HuH-7 (cell line): ENCODE results near the gene EDIL3.

Source experiments
- DNase-seq: peaks from one replicate; pipeline ENCODE4 v3.0.0; 2011; ENCODE audit warnings: low spot score

The EDIL3 gene, protein sequence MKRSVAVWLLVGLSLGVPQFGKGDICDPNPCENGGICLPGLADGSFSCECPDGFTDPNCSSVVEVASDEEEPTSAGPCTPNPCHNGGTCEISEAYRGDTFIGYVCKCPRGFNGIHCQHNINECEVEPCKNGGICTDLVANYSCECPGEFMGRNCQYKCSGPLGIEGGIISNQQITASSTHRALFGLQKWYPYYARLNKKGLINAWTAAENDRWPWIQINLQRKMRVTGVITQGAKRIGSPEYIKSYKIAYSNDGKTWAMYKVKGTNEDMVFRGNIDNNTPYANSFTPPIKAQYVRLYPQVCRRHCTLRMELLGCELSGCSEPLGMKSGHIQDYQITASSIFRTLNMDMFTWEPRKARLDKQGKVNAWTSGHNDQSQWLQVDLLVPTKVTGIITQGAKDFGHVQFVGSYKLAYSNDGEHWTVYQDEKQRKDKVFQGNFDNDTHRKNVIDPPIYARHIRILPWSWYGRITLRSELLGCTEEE

DNA sequence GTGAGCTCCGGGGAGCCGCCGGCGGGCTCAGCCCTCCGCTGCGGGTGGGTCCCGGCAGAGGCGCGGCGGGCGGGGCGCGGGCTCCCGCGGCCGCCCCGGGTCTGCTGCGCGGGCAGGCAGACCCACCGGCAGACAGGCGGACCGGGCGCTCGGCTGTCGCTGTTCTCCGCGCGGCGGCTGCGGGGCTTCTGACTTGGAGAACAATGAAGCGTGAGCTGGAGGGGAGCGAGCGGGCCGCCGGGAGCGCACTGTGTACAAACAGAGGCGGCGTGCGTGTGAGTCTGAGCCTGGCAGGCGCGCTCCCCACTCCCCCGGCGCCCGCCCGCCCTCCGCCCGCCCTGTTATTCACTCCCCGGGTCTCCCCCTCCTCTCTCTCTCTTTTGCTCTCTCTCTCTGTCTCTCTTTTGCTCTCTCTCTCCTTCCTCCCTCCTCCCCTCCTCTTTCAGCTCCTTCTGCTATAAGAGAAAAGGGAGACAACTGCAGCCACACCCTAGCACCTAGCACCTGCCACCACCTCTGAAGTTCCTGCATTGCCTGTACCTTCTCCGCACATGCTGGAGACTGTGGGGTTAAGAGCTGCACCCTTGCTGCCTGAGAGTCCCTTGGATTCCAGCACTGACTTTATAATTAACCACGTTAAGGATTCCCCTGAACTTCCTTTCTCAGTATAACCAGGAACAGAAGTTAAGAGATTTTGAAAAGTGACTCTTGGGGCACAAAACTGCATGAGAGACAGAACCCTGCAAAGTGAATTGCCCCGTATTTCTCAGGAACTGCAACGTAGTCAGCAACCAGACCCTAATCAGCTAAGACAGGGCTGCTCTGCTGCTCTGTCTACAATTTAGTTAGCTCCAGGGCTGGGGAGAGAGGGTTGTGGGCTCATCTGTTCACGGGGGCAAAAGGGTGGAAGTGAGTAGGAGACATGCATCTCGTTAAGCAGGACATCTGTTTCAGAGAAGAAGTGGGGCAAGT, at the start of gene EDIL3:
EDIL3 (minus strand) TSS at position 277 of the 972 bp plus-strand sequence. CDS start 506 bp downstream, outside the sequence.
- DNase-seq: peak; percentile 18

DNA sequence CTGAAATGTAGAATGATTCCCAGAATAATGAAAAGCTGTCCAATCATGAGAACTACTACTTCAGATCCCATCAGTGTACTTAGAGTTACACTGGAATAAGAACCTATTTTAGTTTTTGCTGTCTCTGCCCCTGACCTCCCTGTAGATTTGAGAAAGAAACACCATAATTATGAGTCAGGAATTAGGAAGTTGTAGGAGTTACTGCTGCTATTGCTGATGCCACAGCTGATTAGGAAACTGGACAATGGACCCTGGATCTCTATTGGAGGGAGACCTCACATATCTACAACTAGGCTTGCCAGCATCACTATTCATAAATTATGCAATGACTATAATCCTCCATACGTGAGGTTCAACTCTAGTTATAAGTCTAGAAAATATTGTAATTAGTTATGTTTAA, 48.8 kb upstream of the EDIL3 start:
- no peak for DNase-seq

DNA sequence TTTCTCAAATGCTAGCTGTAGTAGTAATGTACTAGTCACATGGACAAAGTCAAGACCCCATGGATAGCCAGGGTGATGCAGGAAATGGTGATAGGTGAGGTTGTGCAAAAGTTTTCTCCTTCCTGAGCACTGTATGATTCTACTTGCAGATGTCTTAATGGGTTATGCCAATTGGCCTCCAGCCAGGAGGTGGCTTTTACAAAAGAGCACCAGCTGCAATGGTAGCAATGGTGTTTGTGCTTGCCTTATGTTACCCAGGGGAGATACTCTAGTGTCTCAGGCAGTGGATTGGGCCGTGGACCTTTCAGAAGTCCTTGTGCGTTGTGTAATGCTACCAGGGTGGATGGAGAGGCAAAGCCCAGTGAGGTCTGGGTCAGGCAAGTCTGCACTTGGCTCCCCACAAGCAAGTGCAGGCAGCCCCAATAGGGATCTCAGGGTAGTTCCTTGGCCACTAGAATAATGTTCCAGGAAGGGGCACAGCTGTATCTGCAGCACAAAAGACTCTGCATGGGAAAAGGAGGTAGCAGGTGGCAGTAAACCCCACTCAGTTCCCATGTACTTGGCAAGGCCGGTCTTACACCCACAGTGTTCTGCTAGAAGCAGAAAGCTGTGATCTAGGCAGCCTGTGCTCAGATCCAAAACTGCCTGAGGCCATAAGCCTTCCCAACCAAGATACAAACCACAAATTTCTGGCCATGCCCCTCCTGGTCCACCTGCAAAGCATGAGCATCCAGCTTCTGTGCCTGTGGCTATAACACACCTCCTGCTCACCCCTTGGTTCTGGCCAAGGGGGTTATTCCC, 46.4 kb upstream of the EDIL3 start:
- DNase-seq: no peak

DNA sequence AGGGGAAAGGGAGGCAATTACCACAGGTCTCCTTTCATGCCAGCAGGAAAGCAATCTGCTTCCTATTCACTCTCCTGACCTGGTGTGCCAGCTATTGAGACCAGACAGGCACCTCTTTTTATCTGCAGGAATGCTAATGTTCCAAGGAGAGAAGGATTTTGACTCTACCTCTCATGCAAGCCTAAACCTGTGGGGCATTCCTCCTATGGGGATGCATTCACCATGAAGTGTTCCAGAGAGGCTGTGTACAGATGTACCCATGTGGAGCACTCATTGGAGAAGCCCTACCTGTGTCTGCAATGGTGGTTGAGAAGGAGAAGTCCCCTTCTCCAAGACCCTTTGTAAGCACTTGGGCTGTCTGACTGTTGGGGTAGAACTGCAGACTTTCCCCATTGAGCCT, 45.4 kb upstream of the EDIL3 start:
- no peak for DNase-seq

DNA sequence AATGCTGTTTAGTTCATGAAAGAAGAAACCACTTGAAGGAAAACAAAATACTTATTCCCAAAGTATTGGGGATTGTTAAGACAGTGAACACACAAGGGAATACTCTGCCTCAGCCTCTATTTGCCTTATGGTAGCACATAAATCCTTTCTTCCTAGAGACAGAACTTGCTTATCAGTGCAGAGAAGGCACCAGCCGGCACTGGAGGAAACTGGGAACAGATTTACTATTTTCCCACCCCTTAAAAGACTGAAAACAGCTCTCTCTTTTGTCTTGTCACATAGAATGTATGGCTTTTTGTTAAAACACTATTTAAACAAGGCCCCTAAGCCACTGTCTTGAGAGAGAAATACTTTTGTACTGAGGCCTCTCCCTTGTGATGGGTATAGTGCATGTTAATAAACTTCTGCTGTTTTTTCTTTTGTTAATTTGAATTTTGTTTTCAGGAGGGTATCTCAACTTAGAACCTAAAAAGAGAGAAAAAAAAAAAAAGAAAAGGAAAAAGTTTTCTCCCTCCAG, 40.7 kb upstream of the EDIL3 start:
- DNase-seq: no peak

DNA sequence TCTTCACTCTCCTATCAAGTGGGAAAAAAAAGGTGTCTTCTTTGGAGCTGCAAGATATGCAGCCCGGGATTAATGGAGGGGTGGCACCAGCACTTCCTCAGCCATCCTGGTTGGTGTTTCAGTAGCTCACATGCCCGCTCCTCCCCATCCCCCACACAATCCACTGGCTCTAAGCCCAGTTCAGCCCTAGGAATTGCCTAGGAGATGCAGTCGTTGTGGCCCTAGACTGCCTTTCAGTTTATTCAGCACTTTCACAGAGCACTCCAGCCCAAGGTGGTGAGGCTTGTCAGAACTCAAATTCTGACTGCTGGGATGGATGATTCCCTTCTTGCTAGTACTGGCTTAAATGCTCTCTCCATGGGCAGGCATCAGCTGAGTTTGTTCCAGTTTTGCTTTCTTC, 35.1 kb upstream of the EDIL3 start:
- DNase-seq: no peak

DNA sequence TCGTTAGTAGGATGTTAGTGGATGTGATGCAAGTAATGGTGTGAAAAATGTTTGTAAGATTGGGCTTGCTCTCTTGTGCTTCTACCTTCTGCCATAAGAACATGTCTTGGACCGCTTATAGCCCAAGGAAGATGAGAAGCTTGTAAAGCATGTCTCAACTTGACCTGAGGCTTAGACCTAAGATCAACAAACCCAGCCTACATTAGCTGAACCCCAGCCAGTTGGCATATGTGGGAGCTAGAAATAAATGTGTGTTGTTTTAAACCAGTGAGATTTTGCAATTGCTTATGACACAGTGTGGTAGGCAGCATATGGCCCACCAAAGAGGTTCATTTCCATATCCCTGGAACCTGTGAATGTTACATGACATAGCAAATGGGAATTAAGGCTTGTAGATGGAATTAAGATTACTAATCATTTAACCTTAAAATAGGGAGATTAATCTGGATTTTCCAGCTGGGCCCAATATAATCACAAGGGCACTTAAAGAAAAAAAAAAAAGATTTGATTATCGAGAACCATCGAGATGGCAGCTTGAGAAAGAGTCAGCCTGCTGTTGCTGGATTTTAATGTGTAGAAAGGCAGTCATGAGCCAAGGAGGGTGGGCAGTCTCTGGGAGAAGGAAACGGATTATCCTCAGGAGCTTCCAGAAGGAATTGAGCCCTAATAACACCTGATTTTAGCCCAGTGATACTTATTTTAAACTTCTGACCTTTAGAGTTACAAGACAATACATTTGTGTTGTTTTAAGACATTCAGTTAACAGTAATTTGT, 27.3 kb upstream of the EDIL3 start:
- no peak for DNase-seq

DNA sequence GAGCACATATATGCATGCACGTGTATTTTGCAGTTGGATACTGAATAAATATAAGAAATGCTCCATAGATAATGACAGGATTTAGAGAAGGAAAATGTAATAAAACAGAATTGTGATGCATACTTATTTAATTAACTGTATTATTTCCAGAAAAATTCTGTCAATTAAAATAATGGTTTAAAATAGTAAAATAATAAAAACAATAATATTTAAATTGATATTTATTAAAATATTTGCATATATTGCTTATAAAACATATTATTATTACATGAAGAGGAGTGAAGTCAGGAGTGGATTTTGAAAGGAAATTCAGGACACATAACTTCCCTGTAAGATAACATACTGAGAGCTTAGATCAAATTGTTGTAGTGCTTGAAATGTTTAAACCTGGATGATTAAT, 21.4 kb upstream of the EDIL3 start:
- DNase-seq: no peak

DNA sequence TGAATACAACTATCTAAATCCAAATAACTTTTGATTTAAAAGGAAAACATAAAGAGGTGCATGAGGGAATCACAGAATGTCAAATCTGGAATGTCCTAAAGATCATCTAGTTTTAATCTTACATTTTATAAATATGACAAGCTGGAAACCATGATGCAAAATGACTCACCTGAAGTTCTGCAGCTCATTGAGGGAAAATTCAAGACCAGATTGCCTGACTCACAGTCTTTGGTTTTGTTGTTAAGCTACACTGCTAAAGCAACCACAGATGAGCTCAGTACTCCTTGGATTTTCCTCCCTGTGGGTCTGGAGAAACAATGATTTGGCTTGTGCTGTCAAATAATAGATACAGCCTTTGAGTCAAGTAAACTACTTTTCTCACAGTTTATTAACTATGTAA, 19.1 kb upstream of the EDIL3 start:
- no peak for DNase-seq

DNA sequence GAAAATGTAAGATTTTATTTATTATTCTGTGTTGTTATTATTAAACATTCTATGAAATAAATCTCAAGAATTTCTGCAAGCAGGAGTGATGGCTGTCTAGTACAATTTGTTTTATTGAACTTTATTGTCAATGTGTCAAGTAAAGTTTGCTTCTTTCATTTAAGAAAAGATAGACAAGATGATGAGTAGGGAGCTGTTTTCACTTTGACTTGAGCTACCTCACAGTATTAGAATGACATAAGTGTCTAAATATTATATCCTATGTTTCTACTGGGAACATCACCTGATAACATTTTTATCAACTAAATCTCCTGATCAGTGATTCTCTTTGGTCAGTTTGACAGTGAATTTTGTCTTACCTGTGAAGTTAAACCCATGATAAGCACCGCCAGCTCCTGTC, 12.7 kb upstream of the EDIL3 start:
- DNase-seq: no peak

DNA sequence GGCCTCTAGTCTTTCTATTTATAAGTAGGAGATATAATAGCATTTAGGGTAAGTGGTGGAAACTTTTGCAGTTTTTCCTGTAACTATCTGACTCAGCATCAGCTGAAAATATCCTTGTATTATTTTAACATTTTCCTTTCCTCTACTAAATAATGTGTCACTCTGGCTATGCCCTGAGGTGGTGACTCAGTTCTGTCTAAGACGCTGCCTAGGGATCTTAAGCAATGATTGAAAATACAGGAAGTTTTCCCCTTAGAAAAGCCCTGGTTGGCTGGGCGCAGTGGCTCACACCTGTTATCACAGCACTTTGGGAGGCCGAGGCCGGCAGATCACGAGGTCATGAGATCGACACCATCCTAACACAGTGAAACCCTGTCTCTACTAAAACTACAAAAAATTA, 9.3 kb upstream of the EDIL3 start:
- DNase-seq: no peak

DNA sequence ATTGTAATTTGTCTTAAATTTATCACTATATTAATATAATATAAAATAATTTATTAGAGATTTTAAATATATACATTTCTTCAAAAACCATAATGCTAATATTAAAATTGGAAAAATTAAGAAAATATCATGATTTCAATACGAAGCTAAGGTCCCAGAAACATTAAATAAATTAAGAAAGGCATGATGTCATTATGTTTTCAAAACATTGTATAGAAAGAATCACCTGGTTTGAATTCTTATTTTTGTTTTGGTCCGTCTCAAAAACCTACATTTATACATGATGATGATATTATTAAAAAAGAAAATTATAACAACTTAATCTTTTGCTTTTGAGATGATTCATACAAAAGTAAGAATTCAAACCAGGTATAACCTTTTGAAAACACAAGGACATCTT, 8.2 kb upstream of the EDIL3 start:
- DNase-seq: no peak

DNA sequence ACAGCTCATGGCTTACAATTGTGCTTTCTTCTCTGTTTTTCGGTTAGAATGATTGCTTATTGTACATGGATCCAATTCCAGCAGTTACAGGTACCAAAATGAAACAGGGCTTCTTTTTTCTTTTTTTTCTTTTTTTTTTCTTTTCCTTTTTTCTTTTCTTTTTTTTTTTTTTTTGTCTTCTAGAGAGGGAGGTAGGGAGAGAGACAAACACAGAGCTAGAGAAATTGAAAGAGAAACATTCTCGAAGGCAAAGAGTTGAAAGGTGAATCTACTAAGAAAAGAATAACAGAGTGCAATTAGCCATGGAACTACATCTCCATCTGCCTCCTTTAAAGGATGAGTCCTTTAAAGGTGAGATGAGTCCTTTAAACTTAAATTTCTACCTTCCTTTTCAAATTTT, 1.0 kb upstream of the EDIL3 start:
- DNase-seq: no peak

DNA sequence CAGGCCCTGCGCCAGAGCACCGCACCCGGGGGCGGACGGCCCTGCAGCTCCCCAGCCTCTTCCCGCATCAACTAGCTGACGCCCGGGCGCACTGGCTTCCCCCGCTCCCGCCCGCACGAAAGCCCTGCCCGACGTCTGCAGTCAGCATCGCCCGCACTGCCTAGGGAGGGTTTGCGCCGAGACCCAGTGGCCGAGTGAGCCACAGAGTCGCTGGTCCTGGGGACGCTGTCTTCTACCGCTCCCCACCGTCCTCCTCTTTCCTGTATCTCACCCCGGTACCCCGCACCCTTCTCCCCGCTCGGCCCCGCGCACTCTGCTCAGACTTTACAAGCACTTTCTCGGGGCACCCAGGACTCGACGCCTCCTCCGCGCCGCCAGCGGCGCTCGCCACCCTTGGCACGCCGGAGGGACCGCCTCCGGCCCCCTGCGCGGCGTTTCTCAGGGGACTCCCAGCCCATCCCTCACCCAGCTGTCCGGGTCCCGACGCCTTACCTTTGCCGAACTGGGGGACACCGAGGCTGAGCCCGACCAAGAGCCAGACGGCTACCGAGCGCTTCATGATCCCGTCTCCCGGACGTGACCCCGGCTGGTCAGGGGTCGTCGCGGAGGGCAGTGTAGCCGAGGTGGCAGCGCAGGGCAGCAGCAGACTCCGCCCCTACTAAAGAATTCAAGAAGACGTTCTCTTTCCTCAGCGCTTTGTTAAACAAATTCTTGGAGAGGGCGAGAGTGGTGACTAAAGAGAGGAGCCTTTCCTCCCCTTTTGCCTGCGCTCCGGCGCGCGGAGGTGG, 670 bp downstream of the EDIL3 start:
- DNase-seq: peak; percentile 36

DNA sequence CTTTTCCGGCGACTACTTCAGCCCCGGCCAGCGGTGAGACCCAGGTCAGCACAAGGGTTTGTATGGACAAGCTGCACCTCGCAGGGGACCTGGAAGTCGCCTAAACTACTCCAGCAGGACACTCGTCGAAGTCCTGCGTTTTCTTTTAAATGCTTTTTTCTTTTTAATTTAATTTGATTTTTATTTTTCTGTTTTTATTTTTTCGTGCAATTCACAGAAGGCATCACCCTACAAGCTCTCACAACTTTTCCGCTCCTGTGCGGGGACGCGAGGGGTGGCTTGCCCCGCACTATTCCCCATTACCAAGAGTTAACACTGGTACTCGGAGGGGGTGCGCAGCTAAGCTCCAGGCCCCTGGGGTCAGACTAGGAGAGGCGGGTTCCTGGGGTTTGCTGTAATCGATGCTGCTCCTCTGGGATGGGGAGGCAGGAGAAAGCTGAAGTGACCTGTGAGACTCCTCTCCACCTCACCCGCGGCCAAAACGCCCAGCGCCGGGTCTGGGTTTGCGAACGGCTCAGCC, 1.3 kb downstream of the EDIL3 start:
- no peak for DNase-seq

DNA sequence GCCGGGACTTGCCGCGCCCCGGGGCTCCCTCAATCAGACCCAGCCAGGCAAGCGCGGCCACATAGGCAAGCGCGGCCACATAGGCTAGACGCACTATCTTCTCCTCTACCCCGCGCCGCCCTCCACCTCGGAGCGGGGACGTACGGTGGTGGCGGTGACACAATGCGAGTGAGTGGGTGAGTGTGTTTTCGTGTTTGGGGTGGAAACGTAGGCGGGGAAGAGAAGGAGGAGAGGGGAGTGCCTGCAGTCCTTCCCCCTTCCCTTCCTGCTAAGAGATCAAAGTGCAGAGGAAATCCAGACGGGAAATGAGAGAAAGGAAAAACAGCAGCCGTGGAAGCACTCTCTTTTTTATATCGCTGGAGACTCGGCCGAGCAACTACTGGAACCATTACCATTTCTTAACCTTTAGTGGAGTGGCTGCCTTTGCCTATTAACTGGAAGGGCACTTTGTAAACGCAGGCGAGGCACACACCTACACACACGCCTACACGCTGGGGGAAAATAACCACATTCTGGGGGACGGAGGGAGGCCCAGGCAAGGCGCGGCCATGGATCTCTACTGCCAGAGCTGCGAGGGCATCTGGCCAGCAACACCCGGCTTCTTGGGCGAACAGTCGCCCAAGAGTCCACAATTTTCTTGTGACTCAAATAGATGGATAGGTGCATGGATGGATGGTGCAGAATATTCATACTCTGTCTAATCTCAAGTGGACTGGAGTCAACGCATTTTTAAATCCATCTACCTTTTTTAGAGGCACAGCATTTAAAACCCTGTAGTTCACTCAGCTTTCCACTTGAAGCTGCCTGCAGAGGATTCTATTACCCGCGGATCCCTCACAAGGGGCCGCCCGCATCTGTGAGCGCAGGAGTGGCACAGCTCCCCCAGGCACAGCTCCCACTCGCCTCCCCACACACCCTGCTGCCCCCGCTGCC, 2.1 kb downstream of the EDIL3 start:
- DNase-seq: peak; percentile 41

DNA sequence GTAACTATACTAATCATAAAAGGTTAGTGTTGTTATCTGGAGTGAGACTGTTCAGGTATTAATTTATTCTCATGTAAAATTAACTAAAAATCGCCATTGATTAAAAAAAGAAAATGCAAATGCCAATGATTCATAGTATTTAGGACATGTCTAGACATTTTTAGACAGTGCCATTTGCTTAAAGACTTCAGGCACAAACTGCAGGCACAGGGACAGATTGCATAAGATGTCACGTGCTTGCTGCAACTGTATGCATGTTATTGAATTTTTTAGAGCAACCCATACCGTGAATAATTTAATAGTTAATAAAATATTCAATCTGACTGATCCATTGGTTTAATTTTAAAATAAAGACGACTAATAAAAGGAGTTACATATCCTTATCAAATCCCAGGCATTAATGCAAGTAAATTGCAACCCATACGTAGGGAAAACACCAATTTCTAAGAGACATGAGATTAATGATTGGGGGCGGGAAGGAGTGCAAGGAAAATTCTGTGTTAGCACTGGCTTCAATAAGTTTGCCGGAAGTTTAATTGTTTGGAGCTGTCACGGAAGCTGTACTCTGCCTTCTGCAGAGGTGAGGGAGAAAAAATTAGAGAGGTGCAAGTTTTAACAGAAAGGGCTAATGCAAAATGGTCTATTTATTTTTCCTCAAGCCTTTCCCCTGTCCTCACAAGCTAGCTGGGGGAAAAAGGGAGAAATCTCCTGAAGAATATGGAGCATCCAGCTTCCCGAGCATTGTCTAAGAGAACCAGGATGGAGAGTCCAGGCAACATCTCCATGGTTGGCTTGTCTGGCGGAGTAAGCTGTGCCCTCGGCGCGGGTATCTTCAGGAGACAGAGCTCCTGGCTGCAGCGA, 2.9 kb downstream of the EDIL3 start:
- no peak for DNase-seq

DNA sequence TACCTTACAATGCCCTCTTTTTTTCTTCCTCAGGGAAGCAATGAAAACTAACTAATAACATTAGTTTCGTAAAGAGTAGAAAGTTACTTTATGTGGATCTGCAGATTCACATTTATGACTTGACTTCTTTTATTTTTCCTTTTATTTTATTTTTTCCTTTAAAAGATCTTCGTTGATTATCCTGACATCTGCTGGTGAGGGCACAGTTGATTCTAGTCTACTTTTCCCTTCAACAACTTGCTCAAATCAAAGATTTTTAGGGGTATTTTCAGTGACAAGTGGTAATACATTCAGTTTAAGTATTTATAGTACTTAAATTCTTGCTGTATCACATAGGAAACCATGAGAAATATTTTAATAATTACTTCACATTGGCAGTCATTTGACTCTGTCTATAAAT, 4.9 kb downstream of the EDIL3 start:
- no peak for DNase-seq
